Neural progenitor cell (in vitro differentiated cells): ENCODE results near the gene ARHGAP29. TPM values are rescaled to one million over a fixed set of nuclear protein-coding genes. Genes with fewer than 3 reads are reported as not detected.

Source experiments
- DNase-seq: peaks from one replicate; pipeline ENCODE4 v3.0.0-alpha.2; 2016; ENCODE audit warnings: low spot score
- H2AFZ ChIP-seq: fragments of 200-600 bp; sonication (generic); replicated peaks from 2 replicates; pipeline ENCODE4 v1.6.1; 2016; ENCODE audit warnings: antibody characterized with exemption
- H3F3A ChIP-seq: fragments of 200-600 bp; sonication (generic); 2 replicates; pipeline ENCODE4 v1.6.1; 2016; ENCODE audit warnings: antibody characterized with exemption, low read depth
- H3K27ac ChIP-seq: fragments of 200-600 bp; sonication (generic); 2 replicates; pipeline ENCODE4 v1.5.1; 2016; ENCODE audit warnings: mild to moderate bottlenecking
- H3K27me3 ChIP-seq: fragments of 200-600 bp; sonication (generic); 2 replicates; pipeline ENCODE4 v1.6.1; 2016; ENCODE audit warnings: mild to moderate bottlenecking, moderate library complexity
- H3K36me3 ChIP-seq: fragments of 200-600 bp; sonication (generic); 2 replicates; pipeline ENCODE4 v1.5.1; 2016
- H3K4me1 ChIP-seq: fragments of 200-600 bp; sonication (generic); 2 replicates; pipeline ENCODE4 v1.6.1; 2016; ENCODE audit warnings: mixed run types
- H3K4me2 ChIP-seq: fragments of 200-600 bp; sonication (generic); 2 replicates; pipeline ENCODE4 v1.6.1; 2016
- H3K4me3 ChIP-seq: fragments of 200-600 bp; sonication (generic); 2 replicates; pipeline ENCODE4 v1.5.1; 2016
- H3K79me2 ChIP-seq: fragments of 200-600 bp; sonication (generic); 2 replicates; pipeline ENCODE4 v1.6.1; 2016; ENCODE audit warnings: low read depth
- H3K9ac ChIP-seq: fragments of 200-600 bp; sonication (generic); 2 replicates; pipeline ENCODE4 v1.6.1; 2016
- H3K9me3 ChIP-seq: fragments of 200-600 bp; sonication (generic); 2 replicates; pipeline ENCODE4 v1.5.1; 2016; ENCODE audit warnings: low read depth
- H4K20me1 ChIP-seq: fragments of 200-600 bp; sonication (generic); 2 replicates; pipeline ENCODE4 v1.6.1; 2016; ENCODE audit warnings: low read depth
- H3K27ac Mint-ChIP-seq: 3 replicates; pipeline ENCODE4 v1.8.0; 2021; ENCODE audit warnings: mixed read lengths
- H3K27me3 Mint-ChIP-seq: 2 replicates; pipeline ENCODE4 v1.8.0; 2022; ENCODE audit warnings: low read depth, mild to moderate bottlenecking, inconsistent platforms, moderate library complexity, mixed read lengths; ENCODE audit not compliant: insufficient read depth
- H3K36me3 Mint-ChIP-seq: 3 replicates; pipeline ENCODE4 v1.8.0; 2021; ENCODE audit warnings: mixed read lengths
- H3K4me1 Mint-ChIP-seq: 3 replicates; pipeline ENCODE4 v1.8.0; 2021; ENCODE audit warnings: mixed read lengths
- H3K4me3 Mint-ChIP-seq: 3 replicates; pipeline ENCODE4 v1.8.0; 2021; ENCODE audit warnings: mild to moderate bottlenecking, moderate library complexity, mixed read lengths
- H3K9me3 Mint-ChIP-seq: 3 replicates; pipeline ENCODE4 v1.8.0; 2020; ENCODE audit warnings: mixed read lengths
- EZH2 ChIP-seq: fragments of 200-600 bp; sonication (generic); IDR thresholded peaks from 2 replicates; pipeline ENCODE4 v1.6.1; 2017; ENCODE audit warnings: antibody characterized with exemption, mild to moderate bottlenecking, moderate library complexity
- EZH2phosphoT487 ChIP-seq: fragments of 200-600 bp; sonication (generic); IDR thresholded peaks from 2 replicates; pipeline ENCODE4 v1.6.1; 2017; ENCODE audit warnings: antibody characterized with exemption
- total RNA-seq: library from RNA; depleted of rRNA; stranded (reverse); fragments of >200 nt; gene quantifications from 2 replicates; pipeline ENCODE4 v1.2.3, GENCODE V29; 2015; ENCODE audit warnings: low replicate concordance
- TF ChIP-seq, protein P1 (sequence below): fragments of 200-600 bp; sonication (generic); IDR thresholded peaks from 2 replicates; pipeline ENCODE4 v1.5.1; 2017; ENCODE audit warnings: antibody characterized with exemption, mild to moderate bottlenecking

Gene ARHGAP29
- total RNA-seq, 1 donor from 2014 or later: 14.8 TPM

DNA sequence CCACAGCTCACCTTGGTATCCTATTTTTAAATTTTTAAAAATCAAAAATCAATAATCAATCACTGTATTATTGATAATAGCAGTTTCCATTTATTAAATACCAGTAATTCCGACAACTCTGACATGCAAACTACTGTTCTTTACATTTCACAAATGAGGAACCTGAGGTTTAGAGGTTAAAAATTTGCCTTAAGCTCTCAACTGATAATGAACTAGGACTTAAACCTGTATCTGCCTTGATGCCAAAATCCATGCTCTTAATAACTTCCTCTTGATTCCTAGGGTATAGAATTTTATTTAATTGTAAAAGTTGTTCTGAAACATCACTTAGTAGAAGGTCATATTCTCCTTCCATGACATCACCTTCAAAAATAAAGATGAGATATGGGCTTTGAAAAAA is 5.6 kb downstream of the ARHGAP29 start:
- Histone ChIP-seq H4K20me1 (peaks cover 25% of the 10 kb centered on the region), H3K4me1 (peaks cover 7% of the 10 kb centered on the region), H3K27ac (no peak overlapping the region), H3K9ac (no peak overlapping the region), H3K79me2 (no peaks in the 10 kb centered on the region), H3K9me3 (no peaks in the 10 kb centered on the region), H3F3A (peaks cover 6% of the 10 kb centered on the region), H2AFZ (no peak overlapping the region), H3K4me2 (no peak overlapping the region), H3K4me3 (no peak overlapping the region), H3K27me3 (peaks cover 44% of the 10 kb centered on the region), H3K36me3 (no peaks in the 10 kb centered on the region)
- Mint-ChIP-seq H3K4me3 (no peak overlapping the region), H3K9me3 (no peaks in the 10 kb centered on the region), H3K27ac (no peak overlapping the region), H3K36me3 (no peaks in the 10 kb centered on the region), H3K27me3 (peaks cover 16% of the 10 kb centered on the region), H3K4me1 (peaks cover 11% of the 10 kb centered on the region)
- TF ChIP-seq EZH2phosphoT487: no peak
- TF ChIP-seq, protein P1, sequence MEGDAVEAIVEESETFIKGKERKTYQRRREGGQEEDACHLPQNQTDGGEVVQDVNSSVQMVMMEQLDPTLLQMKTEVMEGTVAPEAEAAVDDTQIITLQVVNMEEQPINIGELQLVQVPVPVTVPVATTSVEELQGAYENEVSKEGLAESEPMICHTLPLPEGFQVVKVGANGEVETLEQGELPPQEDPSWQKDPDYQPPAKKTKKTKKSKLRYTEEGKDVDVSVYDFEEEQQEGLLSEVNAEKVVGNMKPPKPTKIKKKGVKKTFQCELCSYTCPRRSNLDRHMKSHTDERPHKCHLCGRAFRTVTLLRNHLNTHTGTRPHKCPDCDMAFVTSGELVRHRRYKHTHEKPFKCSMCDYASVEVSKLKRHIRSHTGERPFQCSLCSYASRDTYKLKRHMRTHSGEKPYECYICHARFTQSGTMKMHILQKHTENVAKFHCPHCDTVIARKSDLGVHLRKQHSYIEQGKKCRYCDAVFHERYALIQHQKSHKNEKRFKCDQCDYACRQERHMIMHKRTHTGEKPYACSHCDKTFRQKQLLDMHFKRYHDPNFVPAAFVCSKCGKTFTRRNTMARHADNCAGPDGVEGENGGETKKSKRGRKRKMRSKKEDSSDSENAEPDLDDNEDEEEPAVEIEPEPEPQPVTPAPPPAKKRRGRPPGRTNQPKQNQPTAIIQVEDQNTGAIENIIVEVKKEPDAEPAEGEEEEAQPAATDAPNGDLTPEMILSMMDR: no peak
- TF ChIP-seq EZH2: no peak
- no peak for DNase-seq

- H3K4me1 ChIP-seq: no peaks in the 10 kb centered on the region
- Mint-ChIP-seq H3K9me3 (no peaks in the 10 kb centered on the region), H3K27ac (no peak overlapping the region), H3K4me3 (no peak overlapping the region), H3K36me3 (no peaks in the 10 kb centered on the region), H3K4me1 (peaks cover 7% of the 10 kb centered on the region), H3K27me3 (peaks cover 10% of the 10 kb centered on the region)
- no peaks in the 10 kb centered on the region for H3F3A ChIP-seq
- no peaks in the 10 kb centered on the region for H3K36me3 ChIP-seq
- no peaks in the 10 kb centered on the region for H3K9me3 ChIP-seq
- no peak overlapping the region for H3K4me2 ChIP-seq
- no peak overlapping the region for H3K27ac ChIP-seq
- H3K9ac ChIP-seq: no peak overlapping the region
- no peak for DNase-seq
- peaks cover 36% of the 10 kb centered on the region for H3K27me3 ChIP-seq
- no peaks in the 10 kb centered on the region for H3K79me2 ChIP-seq
- TF ChIP-seq EZH2 (no peak), EZH2phosphoT487 (no peak)
- H2AFZ ChIP-seq: no peak overlapping the region
- H3K4me3 ChIP-seq: no peak overlapping the region
- peaks cover 17% of the 10 kb centered on the region for H4K20me1 ChIP-seq
These were observed 6.5 kb downstream of the ARHGAP29 start for GRCh38 chr1:94230920-94231319.

- H3K9me3 Mint-ChIP-seq: no peaks in the 10 kb centered on the region
- H3K27me3 Mint-ChIP-seq: peaks cover under 1% of the 10 kb centered on the region
- no peak overlapping the region for H3K4me3 Mint-ChIP-seq
- H3K27ac Mint-ChIP-seq: no peak overlapping the region
- Histone ChIP-seq H2AFZ (no peak overlapping the region), H3K27ac (no peak overlapping the region), H3K4me3 (no peak overlapping the region), H3K36me3 (no peaks in the 10 kb centered on the region), H3K9me3 (no peaks in the 10 kb centered on the region), H3F3A (no peaks in the 10 kb centered on the region), H3K27me3 (peaks cover 15% of the 10 kb centered on the region), H3K9ac (no peak overlapping the region), H4K20me1 (no peaks in the 10 kb centered on the region), H3K4me2 (no peak overlapping the region), H3K4me1 (no peaks in the 10 kb centered on the region), H3K79me2 (no peaks in the 10 kb centered on the region)
- H3K4me1 Mint-ChIP-seq: no peaks in the 10 kb centered on the region
- TF ChIP-seq, protein P1: no peak
- TF ChIP-seq EZH2phosphoT487: no peak
- no peak for DNase-seq
- no peaks in the 10 kb centered on the region for H3K36me3 Mint-ChIP-seq
These were observed 8.6 kb downstream of the ARHGAP29 start for GRCh38 chr1:94228640-94229375.

DNA sequence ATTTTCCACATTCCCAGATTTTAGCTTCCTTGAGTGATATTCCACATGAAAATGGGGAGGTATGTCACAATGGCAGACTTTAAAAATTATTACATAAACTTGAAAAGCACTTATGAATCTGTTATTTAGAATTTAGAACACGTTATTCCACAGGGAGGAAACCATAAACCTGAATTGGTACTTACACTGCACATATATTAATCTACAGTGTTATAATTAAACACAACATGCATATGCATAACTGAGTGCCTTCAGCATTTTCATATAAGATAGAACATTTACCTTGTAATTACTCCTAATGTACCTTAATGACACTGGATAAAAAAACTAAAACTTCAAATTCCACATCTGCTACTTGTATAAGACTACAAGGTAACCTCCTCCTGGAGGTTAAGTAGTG is 9.8 kb downstream of the ARHGAP29 start:
- Histone ChIP-seq H3K9ac (no peak overlapping the region), H4K20me1 (no peaks in the 10 kb centered on the region), H3K27me3 (peaks cover 6% of the 10 kb centered on the region), H3K4me1 (no peaks in the 10 kb centered on the region), H3K27ac (no peak overlapping the region), H3K4me2 (no peak overlapping the region), H3F3A (no peaks in the 10 kb centered on the region), H3K36me3 (no peaks in the 10 kb centered on the region), H3K4me3 (no peak overlapping the region), H3K79me2 (no peaks in the 10 kb centered on the region), H2AFZ (no peak overlapping the region), H3K9me3 (no peaks in the 10 kb centered on the region)
- no peaks in the 10 kb centered on the region for H3K9me3 Mint-ChIP-seq
- H3K27me3 Mint-ChIP-seq: no peaks in the 10 kb centered on the region
- no peak overlapping the region for H3K4me3 Mint-ChIP-seq
- no peaks in the 10 kb centered on the region for H3K4me1 Mint-ChIP-seq
- no peak for DNase-seq
- no peak overlapping the region for H3K27ac Mint-ChIP-seq
- TF ChIP-seq EZH2 (no peak), EZH2phosphoT487 (no peak)
- TF ChIP-seq, protein P1: no peak
- no peaks in the 10 kb centered on the region for H3K36me3 Mint-ChIP-seq
